Cerebellar nuclear complex (tissue), 1 donor: ENCODE measurements around the gene OR5W2.
"Not testable (repeated sequence)": the region's sequence is repeated elsewhere in the genome, so short reads cannot be mapped to it uniquely, and the experiment has no call there.

Experiments used
- DNase-seq, 2 experiments: peaks; one replicate each; lab custom pipeline; 2025; lab: John Stamatoyannopoulos, UW

The OR5W2 gene

GRCh38 chr11:55914482-55914881, at the start of gene OR5W2:
OR5W2 (minus strand) TSS chr11:55914582; CDS start chr11:55914582, 0 bp downstream.
- DNase-seq, result no peak

GRCh38 chr11:55956521-55956920, 42.1 kb upstream of the OR5W2 start:
- no peak for DNase-seq

GRCh38 chr11:55949330-55949729, 34.9 kb upstream of the OR5W2 start:
- no peak for DNase-seq

GRCh38 chr11:55942785-55943392, 28.5 kb upstream of the OR5W2 start:
- no peak for DNase-seq

- no peak for DNase-seq
Measured at GRCh38 chr11:55936300-55936699, 21.9 kb upstream of the OR5W2 start, which contains the start of gene OR5I1. OR5I1 (minus strand) TSS chr11:55936400; CDS start chr11:55936400, 0 bp downstream.

- no peak for DNase-seq
Measured at GRCh38 chr11:55920537-55920936, 6.2 kb upstream of the OR5W2 start.

- no peak for DNase-seq
Measured at GRCh38 chr11:55902308-55902707, 12.1 kb downstream of the OR5W2 start.

GRCh38 chr11:55895216-55895615, 19.2 kb downstream of the OR5W2 start:
- no peak for DNase-seq

- not testable (repeated sequence) for DNase-seq
Measured at GRCh38 chr11:55885481-55885880, 28.9 kb downstream of the OR5W2 start.

- not testable (repeated sequence) for DNase-seq
Measured at GRCh38 chr11:55884995-55885394, 29.4 kb downstream of the OR5W2 start.

GRCh38 chr11:55882997-55883396, 31.4 kb downstream of the OR5W2 start, which contains the start of gene TRIM51:
TRIM51 (plus strand) TSS chr11:55883297; CDS start chr11:55885429, 2,132 bp downstream.
- DNase-seq, result not testable (repeated sequence)

GRCh38 chr11:55873146-55873545, 41.2 kb downstream of the OR5W2 start:
- DNase-seq, result not testable (repeated sequence)

GRCh38 chr11:55872731-55873130, 41.7 kb downstream of the OR5W2 start:
- DNase-seq, result not testable (repeated sequence)

- DNase-seq, result not testable (repeated sequence)
Measured at GRCh38 chr11:55867354-55867753, 47.0 kb downstream of the OR5W2 start.
